ENCODE results near the gene JAML. TPM values are rescaled to one million over a fixed set of nuclear protein-coding genes. Genes with fewer than 3 reads are reported as not detected.

JAML gene
- total and polyA plus RNA-seq, 2 of the 13 experiments (the other 11 are each of a cell fraction or from before 2014, with no cell fraction given), result 2.0 to 3.3 TPM

DNA sequence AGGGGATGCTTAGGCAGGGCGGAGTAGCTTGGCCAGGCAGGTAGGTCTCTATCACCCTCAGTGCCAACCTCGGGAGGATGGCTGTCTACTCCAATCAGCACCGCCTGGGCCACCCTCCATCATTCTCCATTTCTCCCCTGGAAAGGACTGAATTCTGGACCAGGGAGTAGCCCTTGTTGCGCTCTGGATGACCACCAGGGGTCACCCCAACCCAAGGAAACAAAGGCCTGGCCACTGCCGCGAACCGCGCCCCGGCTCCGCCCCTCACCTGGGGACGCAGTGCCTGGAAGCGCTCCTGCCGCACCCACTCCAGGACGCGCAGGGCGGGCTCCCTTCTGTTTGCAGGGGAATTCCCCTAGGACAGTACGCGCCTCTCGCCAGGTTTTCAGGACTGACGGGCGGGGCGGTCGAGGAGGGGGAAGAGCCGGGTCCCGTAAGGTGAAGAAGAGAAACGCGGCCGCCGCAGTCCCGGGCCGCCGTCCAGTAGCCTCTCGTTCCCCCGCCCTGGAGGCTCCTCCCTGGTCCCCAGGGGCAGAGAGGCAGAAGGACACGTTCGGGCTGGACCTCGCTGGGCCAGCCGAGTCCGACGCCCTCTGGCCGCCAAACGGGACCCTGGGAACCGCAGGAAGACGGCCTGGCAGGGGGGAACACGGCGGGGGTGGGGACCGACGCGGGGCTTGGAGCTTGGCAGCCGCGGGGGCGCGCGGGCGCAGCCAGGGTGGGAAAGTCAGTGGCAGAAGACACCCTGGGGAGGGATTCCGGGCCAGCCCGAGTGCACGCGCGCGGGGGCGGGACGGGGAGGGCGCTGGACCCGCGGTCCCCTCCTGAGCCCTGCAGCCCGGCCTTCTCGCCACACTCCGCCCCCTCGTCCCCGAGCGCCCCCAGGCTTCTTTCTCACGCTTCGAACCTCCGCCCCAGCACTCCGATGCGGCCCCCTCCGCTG is 79.3 kb downstream of the JAML start (continued):
- no peak for TF ChIP-seq SETDB1 (CRISPR knock-in tag; IDR thresholded peaks at IDR 0.05; ENCODE audit: borderline replicate concordance)
- TF ChIP-seq JARID2 (CRISPR knock-in tag; IDR thresholded peaks at IDR 0.05; ENCODE audit: insufficient replicate concordance), result no peak
- TF ChIP-seq IRX3 (CRISPR knock-in tag; IDR thresholded peaks at IDR 0.05; ENCODE audit: borderline replicate concordance, low read depth), result no peak
- TF ChIP-seq FOXK1 (CRISPR knock-in tag; IDR thresholded peaks at IDR 0.05; ENCODE audit: borderline replicate concordance, low read depth), result peak; percentile 80; the same call in 1 of the 2 replicates
- TF ChIP-seq, protein P1, sequence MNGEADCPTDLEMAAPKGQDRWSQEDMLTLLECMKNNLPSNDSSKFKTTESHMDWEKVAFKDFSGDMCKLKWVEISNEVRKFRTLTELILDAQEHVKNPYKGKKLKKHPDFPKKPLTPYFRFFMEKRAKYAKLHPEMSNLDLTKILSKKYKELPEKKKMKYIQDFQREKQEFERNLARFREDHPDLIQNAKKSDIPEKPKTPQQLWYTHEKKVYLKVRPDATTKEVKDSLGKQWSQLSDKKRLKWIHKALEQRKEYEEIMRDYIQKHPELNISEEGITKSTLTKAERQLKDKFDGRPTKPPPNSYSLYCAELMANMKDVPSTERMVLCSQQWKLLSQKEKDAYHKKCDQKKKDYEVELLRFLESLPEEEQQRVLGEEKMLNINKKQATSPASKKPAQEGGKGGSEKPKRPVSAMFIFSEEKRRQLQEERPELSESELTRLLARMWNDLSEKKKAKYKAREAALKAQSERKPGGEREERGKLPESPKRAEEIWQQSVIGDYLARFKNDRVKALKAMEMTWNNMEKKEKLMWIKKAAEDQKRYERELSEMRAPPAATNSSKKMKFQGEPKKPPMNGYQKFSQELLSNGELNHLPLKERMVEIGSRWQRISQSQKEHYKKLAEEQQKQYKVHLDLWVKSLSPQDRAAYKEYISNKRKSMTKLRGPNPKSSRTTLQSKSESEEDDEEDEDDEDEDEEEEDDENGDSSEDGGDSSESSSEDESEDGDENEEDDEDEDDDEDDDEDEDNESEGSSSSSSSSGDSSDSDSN (CRISPR knock-in tag; IDR thresholded peaks at IDR 0.05), result peak; percentile 48
- no peak for TF ChIP-seq CHD4 (IDR thresholded peaks at IDR 0.05; ENCODE audit: borderline replicate concordance, low read length)
- TF ChIP-seq ATRX (CRISPR knock-in tag; IDR thresholded peaks at IDR 0.05; ENCODE audit: borderline replicate concordance), result no peak
- no peak for TF ChIP-seq SRSF4 (IDR thresholded peaks at IDR 0.05; ENCODE audit: low read depth, low read length, poor library complexity, severe bottlenecking)
- TF ChIP-seq SALL1 (CRISPR knock-in tag; IDR thresholded peaks at IDR 0.05), result peak; percentile 59
- TF ChIP-seq CAMTA2 (CRISPR knock-in tag; IDR thresholded peaks at IDR 0.05; ENCODE audit: borderline replicate concordance), result peak; percentile 88
- peak; percentile 91; the same call in 1 of the 2 replicates for TF ChIP-seq RELA (CRISPR knock-in tag; IDR thresholded peaks at IDR 0.05)
- TF ChIP-seq KMT2B (CRISPR knock-in tag; IDR thresholded peaks at IDR 0.05), result no peak
- TF ChIP-seq, protein P2, sequence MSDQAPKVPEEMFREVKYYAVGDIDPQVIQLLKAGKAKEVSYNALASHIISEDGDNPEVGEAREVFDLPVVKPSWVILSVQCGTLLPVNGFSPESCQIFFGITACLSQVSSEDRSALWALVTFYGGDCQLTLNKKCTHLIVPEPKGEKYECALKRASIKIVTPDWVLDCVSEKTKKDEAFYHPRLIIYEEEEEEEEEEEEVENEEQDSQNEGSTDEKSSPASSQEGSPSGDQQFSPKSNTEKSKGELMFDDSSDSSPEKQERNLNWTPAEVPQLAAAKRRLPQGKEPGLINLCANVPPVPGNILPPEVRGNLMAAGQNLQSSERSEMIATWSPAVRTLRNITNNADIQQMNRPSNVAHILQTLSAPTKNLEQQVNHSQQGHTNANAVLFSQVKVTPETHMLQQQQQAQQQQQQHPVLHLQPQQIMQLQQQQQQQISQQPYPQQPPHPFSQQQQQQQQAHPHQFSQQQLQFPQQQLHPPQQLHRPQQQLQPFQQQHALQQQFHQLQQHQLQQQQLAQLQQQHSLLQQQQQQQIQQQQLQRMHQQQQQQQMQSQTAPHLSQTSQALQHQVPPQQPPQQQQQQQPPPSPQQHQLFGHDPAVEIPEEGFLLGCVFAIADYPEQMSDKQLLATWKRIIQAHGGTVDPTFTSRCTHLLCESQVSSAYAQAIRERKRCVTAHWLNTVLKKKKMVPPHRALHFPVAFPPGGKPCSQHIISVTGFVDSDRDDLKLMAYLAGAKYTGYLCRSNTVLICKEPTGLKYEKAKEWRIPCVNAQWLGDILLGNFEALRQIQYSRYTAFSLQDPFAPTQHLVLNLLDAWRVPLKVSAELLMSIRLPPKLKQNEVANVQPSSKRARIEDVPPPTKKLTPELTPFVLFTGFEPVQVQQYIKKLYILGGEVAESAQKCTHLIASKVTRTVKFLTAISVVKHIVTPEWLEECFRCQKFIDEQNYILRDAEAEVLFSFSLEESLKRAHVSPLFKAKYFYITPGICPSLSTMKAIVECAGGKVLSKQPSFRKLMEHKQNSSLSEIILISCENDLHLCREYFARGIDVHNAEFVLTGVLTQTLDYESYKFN (CRISPR knock-in tag; conservative IDR thresholded peaks at IDR 0.05), result 0 out of 2 replicates have a peak, but pooled peaks have one; percentile 36
- TF ChIP-seq RXRA (CRISPR knock-in tag; IDR thresholded peaks at IDR 0.05), result 0 out of 2 replicates have a peak, but pooled peaks have one; percentile 26
- TF ChIP-seq MTF2 (CRISPR knock-in tag; IDR thresholded peaks at IDR 0.05; ENCODE audit: borderline replicate concordance), result peak; percentile 95; the same call in 1 of the 2 replicates
- TF ChIP-seq, protein P3, sequence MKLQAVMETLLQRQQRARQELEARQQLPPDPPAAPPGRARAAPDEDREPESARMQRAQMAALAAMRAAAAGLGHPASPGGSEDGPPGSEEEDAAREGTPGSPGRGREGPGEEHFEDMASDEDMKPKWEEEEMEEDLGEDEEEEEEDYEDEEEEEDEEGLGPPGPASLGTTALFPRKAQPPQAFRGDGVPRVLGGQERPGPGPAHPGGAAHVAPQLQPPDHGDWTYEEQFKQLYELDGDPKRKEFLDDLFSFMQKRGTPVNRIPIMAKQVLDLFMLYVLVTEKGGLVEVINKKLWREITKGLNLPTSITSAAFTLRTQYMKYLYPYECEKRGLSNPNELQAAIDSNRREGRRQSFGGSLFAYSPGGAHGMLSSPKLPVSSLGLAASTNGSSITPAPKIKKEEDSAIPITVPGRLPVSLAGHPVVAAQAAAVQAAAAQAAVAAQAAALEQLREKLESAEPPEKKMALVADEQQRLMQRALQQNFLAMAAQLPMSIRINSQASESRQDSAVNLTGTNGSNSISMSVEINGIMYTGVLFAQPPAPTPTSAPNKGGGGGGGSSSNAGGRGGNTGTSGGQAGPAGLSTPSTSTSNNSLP (IDR thresholded peaks at IDR 0.05; ENCODE audit: low read depth, low read length), result no peak
- peak; percentile 74 for TF ChIP-seq HIVEP1 (CRISPR knock-in tag; IDR thresholded peaks at IDR 0.05)
- TF ChIP-seq, protein P4, sequence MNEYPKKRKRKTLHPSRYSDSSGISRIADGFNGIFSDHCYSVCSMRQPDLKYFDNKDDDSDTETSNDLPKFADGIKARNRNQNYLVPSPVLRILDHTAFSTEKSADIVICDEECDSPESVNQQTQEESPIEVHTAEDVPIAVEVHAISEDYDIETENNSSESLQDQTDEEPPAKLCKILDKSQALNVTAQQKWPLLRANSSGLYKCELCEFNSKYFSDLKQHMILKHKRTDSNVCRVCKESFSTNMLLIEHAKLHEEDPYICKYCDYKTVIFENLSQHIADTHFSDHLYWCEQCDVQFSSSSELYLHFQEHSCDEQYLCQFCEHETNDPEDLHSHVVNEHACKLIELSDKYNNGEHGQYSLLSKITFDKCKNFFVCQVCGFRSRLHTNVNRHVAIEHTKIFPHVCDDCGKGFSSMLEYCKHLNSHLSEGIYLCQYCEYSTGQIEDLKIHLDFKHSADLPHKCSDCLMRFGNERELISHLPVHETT (CRISPR knock-in tag; conservative IDR thresholded peaks at IDR 0.05), result no peak; the same call in 1 of the 2 replicates
- no peak for TF ChIP-seq SIX1 (CRISPR knock-in tag; IDR thresholded peaks at IDR 0.05; ENCODE audit: borderline replicate concordance)
